Hepatocyte (in vitro differentiated cells): ENCODE results near the gene YES1. TPM values are rescaled to one million over a fixed set of nuclear protein-coding genes. Genes with fewer than 3 reads are reported as not detected.
"Not testable (repeated sequence)": the region's sequence is repeated elsewhere in the genome, so short reads cannot be mapped to it uniquely, and the experiment has no call there.

Source experiments
- DNase-seq: peaks from one replicate; pipeline ENCODE4 v3.0.0-alpha.2; 2016; ENCODE audit warnings: low spot score
- H2AFZ ChIP-seq: fragments of 200-600 bp; sonication (generic); 2 replicates; pipeline ENCODE4 v1.6.0; 2016; ENCODE audit warnings: antibody characterized with exemption, mild to moderate bottlenecking
- H3K27ac ChIP-seq: fragments of 200-600 bp; sonication (generic); 2 replicates; pipeline ENCODE4 v1.5.1; 2016; ENCODE audit warnings: mild to moderate bottlenecking
- H3K27me3 ChIP-seq: fragments of 200-600 bp; sonication (generic); 2 replicates; pipeline ENCODE4 v1.6.1; 2016
- H3K36me3 ChIP-seq: fragments of 200-600 bp; sonication (generic); replicated peaks from 2 replicates; pipeline ENCODE4 v1.5.1; 2016; ENCODE audit warnings: low read depth; ENCODE audit not compliant: insufficient read depth
- H3K4me1 ChIP-seq: fragments of 200-600 bp; sonication (generic); 2 replicates; pipeline ENCODE4 v1.5.1; 2016; ENCODE audit warnings: mild to moderate bottlenecking, moderate library complexity; ENCODE audit not compliant: insufficient read depth
- H3K4me2 ChIP-seq: fragments of 200-600 bp; sonication (generic); 2 replicates; pipeline ENCODE4 v1.6.0; 2016
- H3K4me3 ChIP-seq: fragments of 200-600 bp; sonication (generic); 2 replicates; pipeline ENCODE4 v1.5.1; 2016; ENCODE audit warnings: mild to moderate bottlenecking
- H3K79me2 ChIP-seq: fragments of 200-600 bp; sonication (generic); 2 replicates; pipeline ENCODE4 v1.6.0; 2017; ENCODE audit warnings: mild to moderate bottlenecking
- H3K9me2 ChIP-seq: fragments of 200-600 bp; sonication (generic); replicated peaks from 2 replicates; pipeline ENCODE4 v1.6.0; 2017; ENCODE audit warnings: mild to moderate bottlenecking; ENCODE audit not compliant: insufficient read depth
- H3K9me3 ChIP-seq: fragments of 200-600 bp; sonication (generic); 2 replicates; pipeline ENCODE4 v1.5.1; 2016; ENCODE audit warnings: low read depth, mild to moderate bottlenecking
- H4K20me1 ChIP-seq: fragments of 200-600 bp; sonication (generic); 2 replicates; pipeline ENCODE4 v1.6.0; 2016; ENCODE audit warnings: mild to moderate bottlenecking; ENCODE audit not compliant: insufficient read depth, poor library complexity, severe bottlenecking
- CTCF ChIP-seq: fragments of 200-600 bp; sonication (generic); IDR thresholded peaks from 2 replicates; pipeline ENCODE4 v1.5.1; 2016; ENCODE audit warnings: antibody characterized with exemption, mild to moderate bottlenecking; ENCODE audit not compliant: poor library complexity
- EZH2 ChIP-seq: fragments of 200-600 bp; sonication (generic); IDR thresholded peaks from 2 replicates; pipeline ENCODE4 v1.6.1; 2016; ENCODE audit warnings: antibody characterized with exemption, mild to moderate bottlenecking, borderline replicate concordance
- EZH2phosphoT487 ChIP-seq: fragments of 200-600 bp; sonication (generic); IDR thresholded peaks from one replicate; pipeline ENCODE4 v1.6.1; 2018; ENCODE audit warnings: antibody characterized with exemption, mild to moderate bottlenecking, low read depth, moderate library complexity; ENCODE audit not compliant: unreplicated experiment, severe bottlenecking
- WGBS: methylation state at CpG from one replicate; pipeline ENCODE4 v1.1.6; 2016; ENCODE audit warnings: low lambda C conversion rate; ENCODE audit errors: missing lambda C conversion rate; 5-methylcytosine and 5-hydroxymethylcytosine counted together
- polyA plus RNA-seq: library from polyadenylated mRNA; unstranded; fragments of >200 nt; fragmentation: Nextera tagmentation; extraction: Ambion mirVana; gene quantifications from 2 replicates; pipeline ENCODE4 v1.2.1, GENCODE V29; 2016
- total RNA-seq: library from RNA; depleted of rRNA; stranded (reverse); fragments of >200 nt; gene quantifications from 2 replicates; pipeline ENCODE4 v1.2.3, GENCODE V29; 2014

YES1 gene
- total and polyA plus RNA-seq, 2 experiments from 2014 or later: 25.2 to 108 TPM

- Histone ChIP-seq H3K4me2 (no peak overlapping the region), H3K27ac (no peak overlapping the region), H4K20me1 (peaks cover 24% of the 10 kb centered on the region), H3K9me2 (no peaks in the 10 kb centered on the region), H3K36me3 (no peaks in the 10 kb centered on the region), H3K9me3 (no peaks in the 10 kb centered on the region), H3K27me3 (no peaks in the 10 kb centered on the region), H3K4me1 (peaks cover 5% of the 10 kb centered on the region), H3K4me3 (no peak overlapping the region), H3K79me2 (peaks cover 99% of the 10 kb centered on the region), H2AFZ (no peak overlapping the region)
- DNase-seq: no peak
- WGBS: 85% methylated on average over 5 of the region's 5 CpGs
- TF ChIP-seq EZH2phosphoT487: no peak
- TF ChIP-seq CTCF: no peak
Measured at GRCh38 chr18:784470-785172, 27.4 kb downstream of the YES1 start.

- Histone ChIP-seq H3K27ac (peak overlapping the region; percentile 73), H3K36me3 (no peaks in the 10 kb centered on the region), H3K4me2 (peak overlapping the region; percentile 61), H3K4me3 (no peak overlapping the region), H3K27me3 (no peaks in the 10 kb centered on the region), H3K4me1 (peaks cover 11% of the 10 kb centered on the region), H3K9me2 (no peaks in the 10 kb centered on the region), H3K79me2 (peaks cover 95% of the 10 kb centered on the region), H2AFZ (no peak overlapping the region), H4K20me1 (peaks cover 10% of the 10 kb centered on the region), H3K9me3 (no peaks in the 10 kb centered on the region)
- 35% methylated on average over 4 of the region's 4 CpGs for WGBS
- TF ChIP-seq EZH2phosphoT487 (no peak), EZH2 (no peak), CTCF (no peak)
- DNase-seq: no peak
Measured at GRCh38 chr18:778194-778927, 33.7 kb downstream of the YES1 start.

- H2AFZ ChIP-seq: no peak overlapping the region
- TF ChIP-seq EZH2phosphoT487 (no peak), CTCF (no peak), EZH2 (no peak)
- 83% methylated on average over 1 of the region's 1 CpG for WGBS
- H3K4me2 ChIP-seq: no peak overlapping the region
- H3K4me3 ChIP-seq: no peak overlapping the region
- H3K9me2 ChIP-seq: no peaks in the 10 kb centered on the region
- H3K79me2 ChIP-seq: peaks cover 95% of the 10 kb centered on the region
- no peaks in the 10 kb centered on the region for H3K27me3 ChIP-seq
- no peaks in the 10 kb centered on the region for H3K9me3 ChIP-seq
- no peak for DNase-seq
- H3K27ac ChIP-seq: no peak overlapping the region
- no peaks in the 10 kb centered on the region for H3K36me3 ChIP-seq
- peaks cover 11% of the 10 kb centered on the region for H3K4me1 ChIP-seq
- H4K20me1 ChIP-seq: peaks cover 7% of the 10 kb centered on the region
Measured at GRCh38 chr18:777021-777420, 35.0 kb downstream of the YES1 start.

- H3K79me2 ChIP-seq: peaks cover 96% of the 10 kb centered on the region
- H2AFZ ChIP-seq: not testable (repeated sequence)
- WGBS: 97% methylated on average over 4 of the region's 4 CpGs
Measured at GRCh38 chr18:776044-776443, 36.0 kb downstream of the YES1 start.

More at GRCh38 chr18:776044-776443, 36.0 kb downstream of the YES1 start:
- not testable (repeated sequence) for H3K27ac ChIP-seq, H3K4me3 ChIP-seq, H3K4me1 ChIP-seq, H3K36me3 ChIP-seq, H3K4me2 ChIP-seq, DNase-seq, H3K9me3 ChIP-seq, H3K9me2 ChIP-seq, H3K27me3 ChIP-seq
- H4K20me1 ChIP-seq: peaks cover 10% of the 10 kb centered on the region
